Medulla oblongata (tissue), 1 donor: Measurements from ENCODE around the gene ZNF695.

ENCODE experiments used
- DNase-seq: peaks from one replicate; pipeline ENCODE4 v3.0.0-alpha.2; 2015; ENCODE audit errors: extremely low spot score

Gene ZNF695

GRCh38 chr1:246959944-246960693 lies 47.7 kb downstream of the ZNF695 start:
- DNase-seq, result peak; percentile 57

GRCh38 chr1:246954126-246954525 lies 53.7 kb downstream of the ZNF695 start:
- DNase-seq, result no peak

GRCh38 chr1:246951413-246951812 lies 56.4 kb downstream of the ZNF695 start:
- DNase-seq, result no peak

- no peak for DNase-seq
Measured at GRCh38 chr1:246949956-246950355, 57.9 kb downstream of the ZNF695 start.

GRCh38 chr1:246947255-246947654 lies 60.6 kb downstream of the ZNF695 start:
- DNase-seq, result peak; percentile 72

GRCh38 chr1:246946366-246946765 lies 61.5 kb downstream of the ZNF695 start:
- DNase-seq, result no peak
